HG03432 (cell line): ENCODE data around the gene DYNLT1.
"Not testable (repeated sequence)": the region's sequence is repeated elsewhere in the genome, so short reads cannot be mapped to it uniquely, and the experiment has no call there.

Source experiments
- ATAC-seq: cut with Tn5 transposase; IDR thresholded peaks from one replicate; pipeline ENCODE4 v1.9.1; 2021; ENCODE audit warnings: mild to moderate bottlenecking, moderate library complexity; ENCODE audit not compliant: unreplicated experiment

Gene DYNLT1

DNA sequence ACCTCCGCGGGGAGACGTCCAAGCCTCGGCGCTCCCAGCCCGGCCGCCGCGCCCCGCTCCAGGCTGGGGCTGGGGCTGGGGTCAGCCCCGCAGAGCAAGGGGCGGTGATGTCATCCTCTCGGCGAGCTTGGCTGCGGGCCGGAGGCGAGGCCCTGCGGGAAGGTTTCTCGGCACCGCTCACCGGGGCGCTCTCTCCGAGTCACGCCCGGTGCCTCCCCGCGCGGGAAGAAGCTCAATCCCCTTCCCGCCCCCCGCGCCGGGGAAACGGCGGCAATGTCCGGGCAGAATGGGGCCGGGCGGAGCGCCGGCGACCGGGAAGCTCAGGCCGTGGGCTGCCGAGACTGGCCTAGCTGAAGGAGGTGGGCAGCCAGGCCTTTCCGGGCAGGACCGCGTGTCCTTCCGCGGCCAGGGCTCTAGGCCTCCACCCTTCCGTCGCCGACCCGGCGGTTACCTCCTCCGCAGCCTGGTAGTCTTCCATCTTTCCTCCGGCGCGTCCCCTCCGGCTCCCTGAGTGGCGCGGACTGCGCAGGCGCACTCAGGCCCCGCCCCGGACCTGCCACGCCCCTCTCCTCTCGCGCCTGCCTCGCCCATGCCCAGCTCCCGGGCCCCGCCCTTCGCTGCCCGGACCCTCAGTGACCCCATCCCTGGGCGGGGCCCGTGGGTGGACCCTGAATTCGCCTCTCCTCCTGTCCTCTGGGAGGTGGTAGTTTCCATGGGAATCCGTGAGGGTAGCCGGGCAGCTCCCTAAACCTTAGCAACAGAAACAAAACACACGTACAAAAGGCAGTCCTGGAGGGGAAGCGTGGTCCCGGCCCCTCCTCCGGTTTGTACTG is at the start of gene DYNLT1:
TSS of gene DYNLT1 (minus strand) at position 513 of the 833 bp plus-strand sequence. CDS start at position 478, 35 bp downstream.
- peak; percentile 71 for ATAC-seq

DNA sequence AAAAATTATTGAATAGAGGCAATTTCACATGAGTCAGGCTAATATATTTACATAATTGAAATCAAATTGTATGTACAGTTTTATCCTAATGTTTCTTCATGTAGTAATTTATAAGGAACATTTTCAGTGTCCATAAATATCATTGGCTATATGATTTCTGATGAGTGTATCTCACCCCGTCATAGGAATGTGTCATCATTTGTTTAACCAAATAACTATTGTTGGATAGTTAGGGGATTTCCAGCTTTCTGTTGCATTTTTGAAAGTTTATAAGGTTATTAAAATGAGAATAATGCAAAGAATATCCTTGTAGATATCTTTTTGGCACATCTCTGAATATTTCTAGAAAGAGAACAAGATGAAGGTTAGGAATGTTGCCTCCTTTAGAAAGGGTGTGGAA is 44.3 kb upstream of the DYNLT1 start:
- ATAC-seq: no peak

DNA sequence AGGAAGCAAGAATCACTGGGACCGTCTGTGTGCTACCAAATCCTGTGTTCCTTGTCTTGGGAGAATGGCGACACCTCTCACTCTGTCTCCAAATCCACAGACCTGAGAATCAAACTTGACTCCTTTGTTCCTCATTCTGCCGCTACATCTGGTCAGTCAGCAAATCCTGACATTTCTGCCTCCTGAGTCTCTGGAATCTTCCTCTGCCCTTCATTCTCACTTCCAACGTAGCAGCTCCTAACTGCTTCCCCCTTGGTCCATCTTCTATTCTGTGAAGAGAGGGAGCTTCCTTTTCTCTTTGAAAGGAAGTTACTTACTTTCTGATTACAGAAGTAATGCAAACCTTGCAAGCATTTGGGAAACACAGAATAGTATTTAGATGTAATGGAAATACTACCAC is 43.0 kb upstream of the DYNLT1 start:
- ATAC-seq: no peak

DNA sequence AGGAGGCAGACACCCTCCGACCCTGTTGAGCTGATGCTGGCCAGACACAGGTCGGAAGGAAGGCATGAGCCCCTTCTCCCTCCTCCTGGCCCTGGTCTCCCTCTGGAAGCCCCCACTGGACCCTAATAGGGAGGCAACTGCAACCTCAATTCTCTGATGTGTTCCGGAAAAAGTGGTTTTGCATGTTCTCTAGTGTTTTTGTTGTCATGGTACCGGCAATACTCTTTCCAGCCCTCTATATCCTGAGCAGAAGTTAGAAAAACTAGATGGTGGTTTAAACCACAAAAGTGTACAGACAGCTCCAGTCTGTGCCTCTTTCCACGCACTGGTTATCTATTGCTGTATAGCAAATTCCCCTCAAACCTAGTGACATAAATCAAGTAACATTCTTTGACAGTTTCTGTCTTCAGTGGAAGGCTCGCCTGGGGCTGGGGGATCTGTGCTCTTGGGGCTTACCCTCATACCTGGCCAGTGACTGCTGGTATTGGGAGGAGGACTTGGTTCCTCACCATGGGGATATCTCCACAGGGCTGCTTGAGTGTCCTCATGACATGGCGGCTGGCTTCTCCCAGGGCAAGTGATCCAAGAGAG is 42.3 kb upstream of the DYNLT1 start:
- ATAC-seq: peak; percentile 78

DNA sequence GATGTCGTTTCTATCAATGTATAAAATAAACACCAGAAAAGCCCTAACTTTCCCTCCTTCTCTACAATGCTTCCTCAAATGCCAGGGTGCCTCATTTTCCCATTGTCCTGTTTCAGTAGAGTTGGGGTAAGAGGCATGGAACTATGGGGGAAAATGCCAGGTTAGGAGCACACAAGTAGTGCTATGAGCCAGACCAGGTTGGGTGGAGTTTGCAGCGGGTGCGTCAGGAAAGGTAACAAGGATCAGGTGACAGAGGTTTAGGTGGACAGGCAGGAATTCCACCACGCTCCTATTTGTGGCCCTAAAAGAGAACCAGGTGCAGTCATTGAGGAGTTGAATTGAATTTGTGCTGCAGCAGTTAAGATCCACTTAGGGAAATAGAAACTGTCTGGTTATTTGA is 41.8 kb upstream of the DYNLT1 start:
- no peak for ATAC-seq

DNA sequence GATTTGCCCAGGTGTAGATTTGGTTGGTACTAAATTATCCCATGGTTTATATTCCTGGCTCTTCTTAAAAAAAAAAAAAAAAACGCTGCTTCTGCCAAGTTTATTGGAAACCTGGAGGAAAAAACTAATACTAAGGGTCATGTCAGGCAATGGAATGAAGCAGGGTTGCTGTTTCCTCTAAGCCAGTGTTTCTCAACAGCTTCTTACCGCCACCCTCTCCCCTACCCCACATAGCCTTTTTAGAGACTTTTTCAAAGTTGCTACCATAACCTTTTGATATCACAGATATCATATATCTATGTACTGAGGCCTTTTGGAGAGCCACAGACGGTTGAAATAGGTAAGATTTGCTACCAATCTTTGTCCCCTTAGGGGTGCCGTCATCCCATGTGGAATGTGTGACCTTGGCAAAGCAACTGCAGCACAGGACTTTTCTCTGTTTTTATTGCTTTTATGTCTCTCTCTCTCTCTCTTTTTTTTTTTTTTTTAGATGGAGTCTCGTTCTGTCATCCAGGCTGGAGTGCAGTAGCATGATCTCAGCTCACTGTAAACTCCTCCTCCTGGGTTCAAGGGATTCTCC is 40.3 kb upstream of the DYNLT1 start:
- no peak for ATAC-seq

DNA sequence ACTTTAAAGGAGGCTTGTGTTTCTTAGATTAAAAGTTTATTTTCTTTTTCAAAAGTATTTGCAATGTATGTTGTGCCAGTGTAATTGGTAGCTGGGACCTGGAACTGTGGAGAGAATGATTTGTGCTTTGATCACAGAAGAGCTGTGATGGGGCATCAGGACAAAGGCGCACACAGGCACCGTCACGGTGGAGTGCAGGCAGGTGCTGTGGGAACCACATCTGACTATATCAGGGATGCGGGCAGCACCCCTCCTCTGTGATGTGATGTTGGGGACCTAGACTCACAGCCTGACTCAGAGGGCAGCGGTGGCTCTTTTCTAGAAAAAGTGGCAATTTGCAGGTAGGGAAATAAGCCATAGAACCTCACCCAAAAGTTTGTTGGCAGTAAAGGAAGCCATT is 39.8 kb upstream of the DYNLT1 start:
- no peak for ATAC-seq

DNA sequence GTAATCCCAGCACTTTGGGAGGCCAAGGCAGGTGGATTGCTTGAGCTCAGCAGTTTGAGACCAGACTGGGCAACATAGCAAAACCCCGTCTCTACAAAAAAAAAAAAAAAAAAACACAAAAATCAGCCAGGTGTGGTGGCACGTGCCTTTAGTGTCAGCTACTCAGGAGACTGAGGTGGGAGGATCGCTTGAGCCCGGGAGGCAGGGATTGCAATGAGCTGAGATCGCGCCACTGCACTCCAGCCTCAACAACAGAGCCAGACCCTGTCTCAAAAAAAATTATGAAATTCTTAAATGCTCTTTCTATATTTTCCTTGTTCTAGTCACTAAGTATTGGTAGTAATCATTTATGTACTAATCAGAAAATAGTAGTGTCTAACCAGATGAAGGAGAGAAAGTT is 35.9 kb upstream of the DYNLT1 start:
- no peak for ATAC-seq

DNA sequence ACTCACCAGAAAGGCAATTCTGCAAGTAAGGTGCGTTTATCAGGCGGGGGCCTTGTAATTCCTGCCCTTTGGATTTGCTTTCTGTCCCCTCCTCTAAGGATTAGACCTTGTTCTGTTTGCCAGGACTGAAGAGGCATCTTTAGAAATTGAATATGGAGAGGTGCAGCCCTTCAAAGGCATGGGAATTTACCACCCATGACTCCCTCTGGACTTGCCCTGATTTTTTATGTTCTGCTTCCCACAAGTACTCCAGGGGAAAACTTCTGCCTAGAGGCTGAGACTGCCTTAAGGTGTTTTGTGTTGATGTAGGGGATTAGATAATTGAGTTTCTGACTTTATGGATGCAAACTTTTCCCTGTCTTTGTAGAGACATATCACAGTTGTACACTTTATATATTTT is 35.5 kb upstream of the DYNLT1 start:
- no peak for ATAC-seq

DNA sequence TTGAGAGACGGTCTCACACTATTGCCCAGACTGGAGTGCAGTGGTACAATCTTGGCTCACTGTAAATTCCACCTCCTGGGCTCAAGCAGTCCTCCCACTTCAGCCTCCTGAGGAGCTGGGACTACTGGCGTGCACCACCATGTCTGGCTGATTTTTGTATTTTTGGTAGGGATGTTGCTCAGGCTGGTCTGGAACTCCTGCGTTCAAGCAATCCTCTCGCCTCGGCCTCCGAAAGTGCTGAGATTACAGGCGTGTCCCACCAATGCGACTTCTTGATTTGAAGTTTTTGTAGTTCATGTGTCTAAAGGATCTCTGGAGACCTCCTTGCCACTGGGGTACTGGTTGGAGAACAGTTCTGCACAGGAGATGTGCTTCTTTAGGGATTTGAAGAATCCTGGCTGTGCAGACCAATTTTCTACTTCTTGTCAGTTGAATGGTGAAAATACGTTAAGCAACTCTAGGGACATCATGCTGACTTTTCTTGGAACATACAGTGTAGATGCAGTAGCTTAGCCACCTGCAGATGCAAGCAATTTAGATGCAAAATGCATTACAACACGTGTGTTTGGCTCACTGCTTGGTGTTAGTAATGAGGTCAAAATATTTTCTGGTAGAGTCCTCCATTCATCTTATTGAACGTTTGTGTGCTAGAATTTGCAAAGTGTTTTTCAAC is 33.5 kb upstream of the DYNLT1 start:
- no peak for ATAC-seq

DNA sequence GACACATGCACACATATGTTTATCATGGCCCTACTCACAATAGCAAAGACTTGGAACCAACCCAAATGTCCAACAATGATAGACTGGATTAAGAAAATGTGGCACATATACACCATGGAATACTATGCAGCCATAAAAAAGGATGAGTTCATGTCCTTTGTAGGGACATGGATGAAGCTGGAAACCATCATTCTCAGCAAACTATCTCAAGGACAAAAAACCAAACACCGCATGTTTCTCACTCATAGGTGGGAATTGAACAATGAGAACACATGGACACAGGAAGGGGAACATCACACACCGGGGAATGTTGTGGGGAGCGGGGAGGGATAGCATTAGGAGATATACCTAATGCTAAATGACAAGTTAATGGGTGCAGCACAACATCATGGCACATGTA is 32.6 kb upstream of the DYNLT1 start:
- not testable (repeated sequence) for ATAC-seq

DNA sequence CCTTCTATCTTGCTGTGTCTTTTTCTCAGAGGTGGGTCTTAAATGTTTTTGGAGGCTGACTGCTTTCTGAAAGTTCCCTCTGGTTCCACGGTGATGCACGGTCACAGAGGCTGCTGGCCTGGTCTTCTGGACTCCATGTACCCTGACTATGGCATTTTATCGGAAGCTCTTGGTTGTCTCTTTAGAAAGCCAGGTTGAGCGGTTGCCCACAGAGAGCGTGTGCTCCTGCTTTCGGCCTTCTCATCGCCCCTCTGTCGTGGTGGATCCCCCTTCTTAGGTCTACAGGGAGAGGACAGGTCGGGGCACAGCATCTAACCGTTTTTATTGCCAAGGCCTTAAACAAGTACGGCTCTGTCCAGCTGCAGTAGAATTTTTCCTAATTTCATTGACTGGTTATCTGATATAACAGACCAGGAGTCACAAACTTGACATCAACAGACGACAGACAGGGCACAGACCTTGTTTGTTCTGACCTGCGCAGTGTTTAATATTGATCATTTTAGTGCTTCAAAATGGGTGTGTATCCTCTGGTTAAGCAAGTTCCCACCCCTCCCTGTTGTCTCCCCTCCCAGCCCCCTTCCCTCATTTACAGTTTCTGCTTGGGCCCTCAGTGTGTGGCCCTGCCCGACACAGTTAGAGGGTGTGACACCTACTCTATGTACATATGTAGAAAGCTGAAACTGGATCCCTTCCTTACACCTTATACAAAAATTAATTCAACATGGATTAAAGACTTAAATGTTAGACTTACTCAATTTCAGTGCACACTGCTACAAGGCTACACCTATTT is 30.0 kb upstream of the DYNLT1 start:
- ATAC-seq: no peak

DNA sequence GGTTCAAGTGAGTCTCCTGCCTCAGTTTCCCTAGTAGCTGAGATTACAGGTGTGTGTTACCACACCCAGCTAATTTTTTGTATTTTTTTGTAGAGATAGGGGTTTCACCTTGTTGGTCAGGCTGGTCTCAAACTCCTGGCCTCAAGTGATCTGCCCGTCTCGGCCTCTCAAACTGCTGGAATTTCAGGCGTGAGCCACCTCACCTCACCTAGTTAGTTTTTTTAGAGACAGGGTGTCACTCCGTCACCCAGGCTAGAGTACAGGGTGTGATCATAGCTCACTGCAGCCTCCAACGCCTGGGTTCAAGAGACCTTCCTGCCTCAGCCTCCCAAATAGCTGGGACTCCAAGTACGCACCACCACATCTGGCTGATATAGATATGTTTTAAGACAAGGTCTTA is 28.2 kb upstream of the DYNLT1 start:
- ATAC-seq: no peak

DNA sequence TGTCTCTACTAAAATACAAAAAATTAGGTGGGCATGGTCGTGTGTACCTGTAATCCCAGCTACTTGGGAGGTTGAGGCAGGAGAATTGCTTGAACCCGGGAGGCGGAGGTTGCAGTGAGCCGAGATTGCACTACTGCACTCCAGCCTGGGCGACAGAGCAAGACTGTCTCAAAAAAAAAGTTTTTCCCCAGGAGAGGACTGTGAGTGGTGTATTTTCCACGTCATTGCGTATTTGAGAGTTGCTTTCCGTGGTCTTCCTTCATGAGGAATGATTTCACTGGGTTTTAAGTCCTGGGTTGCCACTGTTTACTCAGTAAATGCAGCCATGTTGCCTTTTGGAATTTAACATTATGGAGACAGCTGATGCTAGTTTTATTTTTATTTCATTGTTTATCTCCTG is 27.6 kb upstream of the DYNLT1 start:
- ATAC-seq: not testable (repeated sequence)

DNA sequence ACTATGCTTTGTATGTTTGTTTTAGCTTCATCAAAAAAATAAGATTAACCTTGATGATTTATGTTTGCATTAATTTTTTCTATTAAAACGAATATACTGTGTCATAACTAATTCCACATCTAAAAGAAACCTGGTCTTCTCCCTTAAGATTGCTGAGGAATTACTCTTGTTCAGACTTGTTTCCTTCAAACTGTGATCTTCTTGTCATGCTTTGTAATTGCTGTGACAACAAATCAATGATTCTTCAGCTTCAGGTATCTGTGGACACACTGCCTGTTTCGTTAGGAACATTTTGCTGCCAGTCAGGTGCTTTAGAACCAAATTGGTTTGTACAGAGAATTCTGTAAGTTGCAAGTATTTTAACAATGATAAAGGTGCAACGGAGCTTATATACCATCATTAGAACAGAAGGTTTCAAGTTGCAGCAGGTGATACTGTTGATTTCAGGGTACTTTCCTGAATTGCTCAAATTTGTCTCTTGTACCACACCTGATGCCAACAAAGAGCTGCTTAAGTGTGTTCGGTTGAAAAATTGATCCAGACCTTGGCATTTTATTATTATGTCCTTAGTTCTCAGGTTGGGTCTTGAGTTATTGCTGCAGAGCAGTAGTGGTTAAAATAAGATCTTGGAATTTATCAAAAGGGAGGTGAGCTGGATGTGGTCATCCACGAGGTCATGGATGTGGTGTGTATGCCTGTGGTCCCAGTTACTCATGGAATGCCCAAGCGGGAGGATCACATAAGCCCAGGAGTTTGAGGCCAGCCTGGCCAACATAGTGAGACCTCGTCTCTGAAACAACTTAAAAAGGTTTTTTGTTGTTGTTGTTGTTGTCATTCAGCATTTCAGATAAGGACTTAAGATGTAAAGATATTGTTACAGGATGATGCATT is 24.8 kb upstream of the DYNLT1 start:
- ATAC-seq: no peak

DNA sequence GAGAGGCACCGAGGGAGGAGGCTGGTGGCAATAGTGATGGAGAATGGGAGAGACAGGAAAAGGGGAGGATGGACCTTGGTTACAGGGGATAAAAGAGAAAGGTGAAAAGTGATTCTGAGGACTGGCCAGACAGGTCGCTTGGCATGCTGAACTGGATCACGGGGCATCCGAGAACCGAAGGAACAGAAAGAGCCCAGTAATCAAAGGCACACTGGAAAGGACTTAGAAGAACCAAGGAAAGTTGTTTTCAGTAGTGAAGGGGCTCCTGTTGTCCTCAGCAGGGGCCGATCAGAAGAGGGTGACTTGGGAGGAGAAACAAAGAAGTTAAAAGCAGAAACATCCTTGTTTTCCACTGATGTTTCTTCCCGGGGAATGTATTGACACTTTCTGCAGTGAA is 24.2 kb upstream of the DYNLT1 start:
- ATAC-seq: no peak

DNA sequence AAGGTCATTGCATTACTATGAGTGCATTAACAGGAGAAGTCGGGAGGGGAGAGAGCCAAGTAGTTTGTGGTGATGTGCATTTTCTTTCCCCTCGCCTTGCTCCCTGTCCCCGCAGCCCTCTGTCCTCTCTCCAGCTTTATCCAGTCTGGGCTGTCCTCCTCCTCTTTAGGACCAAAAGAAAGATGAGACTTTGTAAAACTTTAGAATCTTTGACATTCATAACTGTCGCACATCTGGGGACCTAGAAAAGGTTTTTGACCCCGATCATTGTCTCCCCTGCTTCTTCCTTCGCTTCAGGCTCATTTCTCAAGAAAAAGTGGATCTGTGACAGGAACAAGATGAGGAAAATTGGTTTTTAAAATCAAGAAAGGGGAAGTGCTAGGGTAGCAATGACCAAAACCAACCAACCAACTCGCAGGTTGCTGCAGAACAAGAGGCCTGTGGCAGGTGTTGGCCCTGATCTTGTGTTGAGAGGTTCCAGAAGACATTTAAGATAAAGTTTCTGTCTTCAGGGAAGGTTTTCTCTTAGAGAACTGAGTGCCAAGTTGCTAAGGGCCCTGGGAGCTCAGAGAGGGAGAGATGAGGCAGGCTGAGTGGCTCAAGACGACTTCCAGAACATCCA is 22.9 kb upstream of the DYNLT1 start:
- no peak for ATAC-seq

DNA sequence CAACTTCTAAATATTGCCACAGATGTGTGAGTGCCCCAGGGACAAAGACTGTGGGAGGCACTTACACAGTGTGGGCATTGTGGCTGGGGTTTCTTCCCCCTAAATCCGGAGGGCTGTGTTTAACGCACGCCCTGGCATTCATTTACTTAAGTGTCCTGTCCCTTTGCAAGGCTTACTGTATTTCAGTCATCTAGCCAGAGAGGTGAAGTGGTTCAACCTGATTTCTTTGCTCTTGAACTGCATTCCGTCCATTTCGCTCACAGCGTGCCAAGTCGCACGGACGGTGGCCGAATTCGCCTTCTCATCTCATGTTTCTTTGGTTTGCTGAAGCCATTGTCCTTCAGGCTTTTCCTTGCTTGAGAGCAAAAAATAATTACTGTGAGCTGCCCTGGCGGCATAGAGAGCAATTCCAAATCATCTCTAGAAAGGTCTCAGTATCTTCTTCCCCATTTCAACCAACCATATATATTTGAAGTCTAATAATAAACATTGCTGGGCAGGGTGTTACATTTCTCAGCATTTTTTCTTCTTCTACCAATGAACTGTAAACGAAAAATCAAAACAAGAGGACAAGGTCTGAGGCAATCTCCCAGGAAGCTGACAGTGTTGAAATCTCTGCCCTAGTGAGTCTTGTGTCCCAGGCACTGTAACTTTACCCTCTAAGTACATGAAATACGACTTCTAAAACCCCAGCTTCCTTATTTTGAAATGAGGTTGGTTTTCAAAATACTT is 22.3 kb upstream of the DYNLT1 start:
- no peak for ATAC-seq

DNA sequence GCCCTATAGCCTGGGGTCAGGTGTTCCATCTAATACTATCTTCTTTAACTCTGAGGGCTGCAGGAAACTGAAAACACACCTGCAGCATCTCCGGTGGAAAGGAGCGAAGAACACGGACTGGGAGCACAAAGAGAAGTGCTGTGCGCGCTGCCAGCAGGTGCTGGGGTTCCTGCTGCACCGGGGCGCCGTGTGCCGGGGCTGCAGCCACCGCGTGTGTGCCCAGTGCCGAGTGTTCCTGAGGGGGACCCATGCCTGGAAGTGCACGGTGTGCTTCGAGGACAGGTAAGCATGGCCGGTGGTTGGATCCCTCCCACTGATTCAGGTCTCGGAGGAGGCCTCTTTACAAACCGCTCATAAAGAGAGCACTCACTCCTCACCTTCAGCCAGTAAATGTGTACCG is 20.8 kb upstream of the DYNLT1 start:
- no peak for ATAC-seq
